GM18867 (cell line): Measurements from ENCODE around the gene ANGPTL4.

Source experiments
- ATAC-seq: cut with Tn5 transposase; IDR thresholded peaks from one replicate; pipeline ENCODE4 v1.9.1; 2021; ENCODE audit warnings: mild to moderate bottlenecking, moderate library complexity; ENCODE audit not compliant: unreplicated experiment

Gene ANGPTL4

DNA sequence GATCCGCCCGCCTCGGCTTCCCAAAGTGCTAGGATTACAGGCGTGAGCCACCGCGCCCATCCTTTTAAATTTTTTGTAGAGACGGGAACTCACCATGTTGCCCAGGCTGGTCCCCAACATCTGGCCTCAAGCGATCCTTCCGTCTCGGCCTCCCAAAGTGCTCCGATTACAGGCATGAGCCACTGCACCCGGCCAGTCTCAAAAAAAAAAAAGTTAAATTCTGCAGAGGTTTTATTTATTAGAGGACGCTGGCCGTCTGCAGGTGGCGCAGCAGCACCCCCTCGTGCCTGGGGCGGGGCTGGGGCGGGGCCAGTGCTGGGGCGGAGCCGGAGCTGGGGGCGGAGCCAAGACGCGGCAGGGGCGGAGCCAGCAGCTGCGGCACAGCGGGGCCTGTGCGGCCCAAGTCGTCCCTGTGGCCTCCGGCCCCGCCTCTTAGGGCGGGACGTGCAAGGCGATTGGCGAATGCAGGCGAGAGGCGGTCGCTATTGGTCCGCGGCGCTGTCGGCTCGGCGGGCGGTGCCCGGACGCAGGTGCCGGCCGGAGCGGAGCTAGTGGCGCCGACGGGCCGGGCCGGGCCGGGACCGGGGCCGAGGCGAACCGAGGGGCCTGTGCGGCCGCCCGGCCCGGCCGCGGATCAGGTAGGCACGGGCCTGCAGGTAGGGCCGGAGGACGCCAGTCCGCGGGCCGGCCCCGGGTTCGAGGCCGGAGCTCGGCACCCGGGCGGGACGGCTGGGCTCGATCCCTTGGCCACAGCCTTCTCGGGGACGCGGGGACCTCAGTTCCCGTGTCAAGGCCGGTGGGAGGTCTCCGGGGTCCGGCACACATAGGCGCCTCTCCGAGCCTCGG, 49.1 kb downstream of the ANGPTL4 start, which contains the start of gene MARCHF2:
TSS of gene MARCHF2 (plus strand) at position 523 of the 846 bp plus-strand sequence. CDS start 8,536 bp downstream, outside the sequence.
- ATAC-seq = peak; percentile 99

DNA sequence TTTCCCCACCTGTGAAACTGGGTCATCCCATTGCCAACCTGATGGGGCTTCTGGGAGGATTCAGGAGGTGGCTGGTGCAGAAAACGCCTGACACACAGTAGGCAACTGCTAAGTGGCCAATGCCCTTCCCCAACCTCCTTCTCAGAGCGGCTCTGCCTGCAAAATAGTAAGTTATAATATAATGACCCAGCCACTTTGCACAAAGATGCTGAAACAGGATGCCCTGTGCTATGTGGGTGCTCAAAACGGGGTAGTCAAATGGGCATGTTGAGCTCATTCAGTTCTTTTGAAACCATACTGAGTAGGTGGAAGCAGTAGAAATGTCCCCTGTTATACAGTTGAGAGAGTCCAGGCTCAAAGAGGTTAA, 49.7 kb downstream of the ANGPTL4 start:
- ATAC-seq = no peak

- no peak for ATAC-seq
Observed at GRCh38 chr19:8416796-8417195, 52.8 kb downstream of the ANGPTL4 start.

DNA sequence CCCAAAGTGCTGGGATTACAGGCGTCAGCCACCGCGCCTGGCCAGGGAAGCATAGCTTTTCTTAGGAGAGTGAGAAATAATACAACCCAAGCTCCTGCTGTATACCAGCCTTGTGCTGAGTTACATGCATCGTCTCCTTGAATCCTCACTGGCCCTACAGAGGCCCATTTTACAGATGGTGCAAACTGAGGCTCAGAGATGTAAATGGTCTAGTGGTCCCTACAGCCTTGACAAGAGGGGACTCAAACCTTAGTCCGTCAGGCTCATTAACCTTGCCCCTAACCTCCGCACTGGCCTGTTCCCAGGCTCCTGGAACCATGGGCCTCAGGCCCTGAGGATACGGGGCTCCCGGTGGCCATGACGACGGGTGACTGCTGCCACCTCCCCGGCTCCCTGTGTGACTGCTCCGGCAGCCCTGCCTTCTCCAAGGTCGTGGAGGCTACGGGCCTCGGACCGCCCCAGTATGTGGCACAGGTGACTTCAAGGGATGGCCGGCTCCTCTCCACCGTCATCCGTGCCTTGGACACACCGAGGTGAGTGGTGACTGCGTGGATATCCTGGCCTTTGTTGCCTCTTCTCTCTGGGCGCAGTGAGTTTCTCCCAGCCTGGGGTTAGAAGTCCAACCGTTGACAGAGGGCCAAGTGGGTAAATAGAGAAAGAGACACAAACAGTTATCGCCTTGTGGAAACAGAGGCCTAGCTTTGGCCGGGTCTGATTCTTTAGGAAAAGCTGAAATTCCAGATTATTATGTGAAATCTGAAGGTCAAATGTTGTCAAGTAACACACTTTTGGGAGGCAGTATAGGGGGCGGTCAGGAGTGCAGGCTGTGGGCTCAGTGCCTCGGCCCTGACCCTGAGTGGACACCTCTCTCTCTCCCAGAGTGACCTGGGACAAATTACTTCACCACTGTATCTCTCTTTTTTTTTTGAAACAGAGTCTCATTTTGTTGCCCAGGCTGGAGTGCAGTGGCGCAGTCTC, 57.8 kb downstream of the ANGPTL4 start:
- ATAC-seq = no peak

DNA sequence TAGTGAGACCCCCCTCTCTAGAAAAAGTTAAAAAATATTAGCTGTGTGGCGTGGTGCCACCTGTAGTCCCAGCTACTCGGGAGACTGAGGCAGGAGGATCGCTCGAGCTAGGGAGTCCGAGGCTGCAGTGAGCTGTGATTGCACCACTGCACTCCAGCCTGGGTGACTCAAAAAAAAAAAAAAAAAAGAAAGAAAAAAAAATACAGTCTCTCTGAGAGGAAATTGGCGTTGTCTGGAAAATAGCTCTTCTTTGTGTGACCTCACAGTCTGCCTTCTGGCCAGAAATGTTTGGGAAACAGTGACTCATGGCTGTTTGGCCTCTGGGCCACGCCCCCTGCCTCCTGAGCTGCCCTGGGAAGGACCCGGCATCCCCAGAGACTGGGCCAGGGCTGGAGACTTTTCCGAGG, 59.9 kb downstream of the ANGPTL4 start:
- no peak for ATAC-seq
